Measurements from ENCODE around the gene YPEL4.

YPEL4 gene

DNA sequence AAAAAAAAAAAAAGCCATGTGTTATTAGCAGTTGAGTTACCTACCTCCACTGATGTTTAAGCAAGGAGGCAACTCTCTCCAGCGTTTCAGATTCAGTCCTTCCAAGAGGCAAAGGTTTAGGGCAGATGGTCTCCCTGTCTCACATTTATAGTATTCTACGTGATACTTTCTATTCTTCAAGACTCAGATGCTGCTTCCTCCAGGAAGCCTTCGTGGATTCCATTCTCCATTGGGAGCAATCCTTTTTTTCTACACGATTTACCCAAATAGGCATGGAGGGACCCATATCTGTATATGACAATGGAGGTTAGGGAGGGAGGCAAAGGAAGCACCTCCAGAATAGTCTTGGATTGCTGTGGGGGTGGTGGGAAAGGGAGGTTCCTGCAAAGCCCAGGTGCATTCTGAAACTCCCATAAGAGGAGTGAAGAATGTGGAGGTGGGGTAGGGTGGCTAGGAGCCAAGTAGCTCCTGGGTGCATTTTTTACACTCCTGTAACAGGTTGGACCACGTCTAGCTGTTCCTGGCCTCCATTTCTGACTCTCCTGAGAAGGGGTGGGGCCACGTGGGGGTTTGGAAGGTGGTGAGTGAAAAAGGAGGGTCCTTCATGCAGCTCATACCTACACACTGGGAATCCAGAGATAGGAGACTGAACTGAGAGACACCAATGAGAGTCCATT, 16.2 kb downstream of the YPEL4 start:
- H3K4me3 ChIP-seq (ENCODE audit: low read depth, low read length): no peak overlapping the region
- no peak for DNase-seq (ENCODE audit: low read depth)
- TF ChIP-seq, protein P1, sequence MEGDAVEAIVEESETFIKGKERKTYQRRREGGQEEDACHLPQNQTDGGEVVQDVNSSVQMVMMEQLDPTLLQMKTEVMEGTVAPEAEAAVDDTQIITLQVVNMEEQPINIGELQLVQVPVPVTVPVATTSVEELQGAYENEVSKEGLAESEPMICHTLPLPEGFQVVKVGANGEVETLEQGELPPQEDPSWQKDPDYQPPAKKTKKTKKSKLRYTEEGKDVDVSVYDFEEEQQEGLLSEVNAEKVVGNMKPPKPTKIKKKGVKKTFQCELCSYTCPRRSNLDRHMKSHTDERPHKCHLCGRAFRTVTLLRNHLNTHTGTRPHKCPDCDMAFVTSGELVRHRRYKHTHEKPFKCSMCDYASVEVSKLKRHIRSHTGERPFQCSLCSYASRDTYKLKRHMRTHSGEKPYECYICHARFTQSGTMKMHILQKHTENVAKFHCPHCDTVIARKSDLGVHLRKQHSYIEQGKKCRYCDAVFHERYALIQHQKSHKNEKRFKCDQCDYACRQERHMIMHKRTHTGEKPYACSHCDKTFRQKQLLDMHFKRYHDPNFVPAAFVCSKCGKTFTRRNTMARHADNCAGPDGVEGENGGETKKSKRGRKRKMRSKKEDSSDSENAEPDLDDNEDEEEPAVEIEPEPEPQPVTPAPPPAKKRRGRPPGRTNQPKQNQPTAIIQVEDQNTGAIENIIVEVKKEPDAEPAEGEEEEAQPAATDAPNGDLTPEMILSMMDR (IDR thresholded peaks at IDR 0.05; ENCODE audit: insufficient read depth, low read depth, low read length, missing control alignments): no peak

GRCh38 chr11:57632116-57632515, 17.6 kb downstream of the YPEL4 start:
- H3K4me3 ChIP-seq (ENCODE audit: low read depth, low read length): no peak overlapping the region
- DNase-seq (ENCODE audit: low read depth): no peak
- TF ChIP-seq, protein P1 (IDR thresholded peaks at IDR 0.05; ENCODE audit: insufficient read depth, low read depth, low read length, missing control alignments): no peak

- TF ChIP-seq, protein P1 (IDR thresholded peaks at IDR 0.05; ENCODE audit: insufficient read depth, low read depth, low read length, missing control alignments): no peak
- no peak for DNase-seq (ENCODE audit: low read depth)
- no peak overlapping the region for H3K4me3 ChIP-seq (ENCODE audit: low read depth, low read length)
Observed at GRCh38 chr11:57630171-57630570, 19.5 kb downstream of the YPEL4 start.

DNA sequence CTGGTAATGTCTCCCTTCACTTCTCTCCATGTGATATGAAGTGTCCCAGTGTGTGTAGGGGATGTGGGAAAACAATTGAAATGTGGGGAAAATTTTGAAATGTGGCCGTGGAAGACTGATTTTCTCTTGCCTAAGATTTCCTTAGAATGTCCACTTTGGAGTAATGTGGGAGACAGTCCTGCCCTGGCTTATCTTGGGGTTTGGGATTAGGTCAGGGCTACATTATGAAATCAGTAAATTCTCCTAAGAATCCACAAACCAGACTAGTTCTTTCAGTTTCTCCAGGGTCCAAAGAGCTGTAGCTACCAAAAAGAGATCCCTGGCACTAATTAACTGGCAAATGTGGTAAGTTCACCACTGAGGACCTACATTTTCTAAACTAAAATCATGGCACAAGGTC, 22.8 kb downstream of the YPEL4 start:
- TF ChIP-seq, protein P1 (IDR thresholded peaks at IDR 0.05; ENCODE audit: insufficient read depth, low read depth, low read length, missing control alignments): no peak
- no peak overlapping the region for H3K4me3 ChIP-seq (ENCODE audit: low read depth, low read length)
- no peak for DNase-seq (ENCODE audit: low read depth)

DNA sequence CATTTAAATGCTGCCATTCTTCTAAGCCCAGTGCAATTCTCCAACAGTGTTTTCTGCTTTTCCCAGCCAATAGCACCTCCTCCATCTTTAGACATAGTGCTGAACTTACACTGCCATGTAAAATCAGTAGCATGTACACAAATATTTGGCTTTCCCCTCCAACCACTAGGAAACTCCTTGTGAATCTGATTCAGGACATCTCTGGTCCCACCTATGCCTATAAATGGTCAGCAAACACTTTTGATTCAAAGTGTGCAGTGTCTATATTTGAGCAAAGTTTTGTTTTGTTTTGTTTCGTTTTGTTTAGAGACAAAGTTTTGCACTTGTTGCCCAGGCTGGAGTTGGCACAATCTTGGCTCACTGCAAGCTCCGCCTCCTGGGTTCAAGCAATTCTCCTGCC, 24.8 kb downstream of the YPEL4 start:
- no peak for DNase-seq (ENCODE audit: low read depth)
- H3K4me3 ChIP-seq (ENCODE audit: low read depth, low read length): no peak overlapping the region
- TF ChIP-seq, protein P1 (IDR thresholded peaks at IDR 0.05; ENCODE audit: insufficient read depth, low read depth, low read length, missing control alignments): no peak

- TF ChIP-seq, protein P1 (IDR thresholded peaks at IDR 0.05; ENCODE audit: insufficient read depth, low read depth, low read length, missing control alignments): no peak
- no peak overlapping the region for H3K4me3 ChIP-seq (ENCODE audit: low read depth, low read length)
- no peak for DNase-seq (ENCODE audit: low read depth)
Observed at GRCh38 chr11:57622263-57622662, 27.4 kb downstream of the YPEL4 start.

DNA sequence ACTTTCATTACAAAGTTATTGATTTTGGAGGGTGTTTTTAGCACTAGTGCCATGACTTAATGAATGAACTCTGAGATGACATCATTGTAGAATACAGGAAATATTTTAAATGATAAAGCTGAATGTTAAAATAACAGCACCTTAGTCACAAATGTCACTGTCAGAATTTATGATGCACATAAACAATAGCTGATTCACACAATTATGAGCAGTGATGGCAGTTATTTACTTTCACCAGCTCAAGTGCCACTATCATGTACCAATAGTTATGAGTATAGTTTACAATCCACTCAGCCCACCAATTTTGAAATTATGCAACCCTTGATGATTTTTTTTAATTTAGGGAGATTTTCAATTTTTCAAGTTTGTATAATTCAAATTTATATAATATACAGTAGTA, 29.2 kb downstream of the YPEL4 start:
- TF ChIP-seq, protein P1 (IDR thresholded peaks at IDR 0.05; ENCODE audit: insufficient read depth, low read depth, low read length, missing control alignments): no peak
- no peak for DNase-seq (ENCODE audit: low read depth)
- H3K4me3 ChIP-seq (ENCODE audit: low read depth, low read length): no peak overlapping the region

Measured in GM12865 (cell line).